ENCODE measurements around the gene GGN. TPM values are rescaled to one million over a fixed set of nuclear protein-coding genes. Genes with fewer than 3 reads are reported as not detected.

The GGN gene
- total RNA-seq, 1 donor from 2014 or later: 1.1 TPM

DNA sequence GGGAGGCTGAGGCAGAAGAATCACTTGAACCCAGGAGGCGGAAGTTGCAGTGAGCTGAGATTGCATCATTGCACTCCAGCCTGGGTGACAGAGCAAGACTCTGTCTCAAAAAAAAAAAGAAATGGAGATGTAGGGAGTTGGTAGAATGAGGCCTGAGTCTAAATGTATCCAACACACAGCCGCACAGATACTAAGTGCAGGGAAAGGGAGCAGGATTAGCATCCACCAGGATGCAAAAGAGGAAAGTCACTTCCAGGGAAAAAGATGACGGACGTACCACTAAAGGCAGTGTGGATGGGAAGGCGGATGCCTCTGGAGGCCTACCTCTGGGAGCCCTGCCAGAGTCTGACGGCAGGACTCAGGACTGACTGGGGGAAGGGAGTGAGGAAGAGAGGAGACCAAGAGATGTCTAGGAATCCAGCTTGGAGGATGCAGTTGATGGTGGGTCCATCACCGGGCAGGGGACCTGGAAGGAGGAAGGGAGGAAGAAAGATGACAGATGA lies 21.8 kb upstream of the GGN start:
- H3K36me3 Mint-ChIP-seq: no peaks in the 10 kb centered on the region
- H3K27me3 Mint-ChIP-seq: no peaks in the 10 kb centered on the region
- TF ChIP-seq, protein P1, sequence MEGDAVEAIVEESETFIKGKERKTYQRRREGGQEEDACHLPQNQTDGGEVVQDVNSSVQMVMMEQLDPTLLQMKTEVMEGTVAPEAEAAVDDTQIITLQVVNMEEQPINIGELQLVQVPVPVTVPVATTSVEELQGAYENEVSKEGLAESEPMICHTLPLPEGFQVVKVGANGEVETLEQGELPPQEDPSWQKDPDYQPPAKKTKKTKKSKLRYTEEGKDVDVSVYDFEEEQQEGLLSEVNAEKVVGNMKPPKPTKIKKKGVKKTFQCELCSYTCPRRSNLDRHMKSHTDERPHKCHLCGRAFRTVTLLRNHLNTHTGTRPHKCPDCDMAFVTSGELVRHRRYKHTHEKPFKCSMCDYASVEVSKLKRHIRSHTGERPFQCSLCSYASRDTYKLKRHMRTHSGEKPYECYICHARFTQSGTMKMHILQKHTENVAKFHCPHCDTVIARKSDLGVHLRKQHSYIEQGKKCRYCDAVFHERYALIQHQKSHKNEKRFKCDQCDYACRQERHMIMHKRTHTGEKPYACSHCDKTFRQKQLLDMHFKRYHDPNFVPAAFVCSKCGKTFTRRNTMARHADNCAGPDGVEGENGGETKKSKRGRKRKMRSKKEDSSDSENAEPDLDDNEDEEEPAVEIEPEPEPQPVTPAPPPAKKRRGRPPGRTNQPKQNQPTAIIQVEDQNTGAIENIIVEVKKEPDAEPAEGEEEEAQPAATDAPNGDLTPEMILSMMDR (conservative IDR thresholded peaks at IDR 0.05): no peak
- DNase-seq (ENCODE audit: extremely low spot score, unreplicated experiment): no peak
- no peak overlapping the region for H3K27ac Mint-ChIP-seq
- H3K9me3 Mint-ChIP-seq: no peaks in the 10 kb centered on the region
- no peaks in the 10 kb centered on the region for H3K4me1 Mint-ChIP-seq (ENCODE audit: unreplicated experiment)
- no peak overlapping the region for H3K4me3 Mint-ChIP-seq

GRCh38 chr19:38405276-38405675 lies 17.4 kb upstream of the GGN start:
- Mint-ChIP-seq H3K4me3 (peak overlapping the region; percentile 36), H3K27me3 (peaks cover 5% of the 10 kb centered on the region), H3K36me3 (no peaks in the 10 kb centered on the region), H3K9me3 (no peaks in the 10 kb centered on the region), H3K27ac (no peak overlapping the region), H3K4me1 (ENCODE audit: unreplicated experiment) (no peaks in the 10 kb centered on the region)
- TF ChIP-seq, protein P1 (conservative IDR thresholded peaks at IDR 0.05): no peak
- DNase-seq (ENCODE audit: extremely low spot score, unreplicated experiment): no peak

DNA sequence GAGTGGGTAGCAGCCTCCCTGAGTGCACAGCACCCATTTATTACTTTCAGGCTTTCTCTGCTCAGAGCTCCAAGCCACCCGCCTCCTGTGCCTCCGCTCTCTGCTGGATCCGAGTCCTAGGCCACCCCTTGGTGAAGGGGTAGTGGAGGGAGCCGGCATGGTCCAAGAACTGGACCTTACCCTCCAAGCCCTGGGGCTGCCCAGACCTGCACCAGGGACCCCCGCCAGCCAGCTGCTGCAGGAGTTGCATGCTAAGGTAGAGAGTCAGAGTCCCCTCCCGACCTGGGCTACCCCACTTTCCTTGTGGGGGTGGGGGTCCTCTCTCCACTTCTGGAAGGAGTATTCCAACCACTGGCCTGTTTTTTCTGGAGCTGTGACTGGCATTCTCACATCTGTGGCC lies 17.0 kb upstream of the GGN start:
- TF ChIP-seq, protein P1 (conservative IDR thresholded peaks at IDR 0.05): no peak
- Mint-ChIP-seq H3K27ac (no peak overlapping the region), H3K27me3 (peaks cover 8% of the 10 kb centered on the region), H3K9me3 (no peaks in the 10 kb centered on the region), H3K4me3 (peak overlapping the region; percentile 92), H3K36me3 (no peaks in the 10 kb centered on the region), H3K4me1 (ENCODE audit: unreplicated experiment) (no peaks in the 10 kb centered on the region)
- no peak for DNase-seq (ENCODE audit: extremely low spot score, unreplicated experiment)

DNA sequence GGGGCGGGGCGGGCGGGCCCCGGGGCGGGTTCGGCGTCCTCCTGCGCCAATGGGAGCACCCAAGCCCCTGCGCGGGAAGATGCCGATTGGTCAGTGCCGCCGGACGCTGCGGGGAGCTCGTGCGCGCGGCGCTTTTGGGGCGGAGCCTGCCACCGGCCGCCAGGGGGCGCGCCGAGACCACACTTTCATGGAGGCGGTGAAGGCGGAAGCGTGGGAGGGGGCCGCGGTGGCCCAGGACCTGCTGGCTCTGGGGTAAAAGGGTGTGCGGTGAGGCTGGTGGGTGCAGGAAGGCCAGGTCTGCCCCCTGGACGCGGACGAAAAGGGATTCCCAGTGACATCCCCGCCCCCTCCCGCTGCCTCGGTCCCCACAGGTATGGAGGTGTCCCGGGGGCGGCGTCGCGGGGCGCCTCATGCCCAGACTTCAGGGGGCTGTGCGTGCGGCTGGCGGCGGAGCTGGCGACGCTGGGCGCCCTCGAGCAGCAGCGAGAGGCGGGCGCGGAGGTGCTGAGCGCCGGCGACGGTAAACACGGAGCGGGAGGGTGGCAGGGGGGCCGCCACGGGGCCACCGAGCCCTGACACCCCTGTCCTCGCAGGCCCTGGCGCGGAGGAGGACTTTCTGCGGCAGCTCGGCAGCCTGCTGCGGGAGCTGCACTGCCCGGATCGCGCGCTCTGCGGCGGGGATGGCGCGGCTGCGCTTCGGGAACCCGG lies 15.3 kb upstream of the GGN start, which contains the start of gene FAM98C:
FAM98C (plus strand) TSS at position 127 of the 708 bp plus-strand sequence; CDS start at position 188, 61 bp downstream.
- TF ChIP-seq, protein P1 (conservative IDR thresholded peaks at IDR 0.05): peak; percentile 100
- Mint-ChIP-seq H3K9me3 (no peaks in the 10 kb centered on the region), H3K27me3 (peaks cover 12% of the 10 kb centered on the region), H3K4me3 (peak within 1 kb of the TSS; percentile 92), H3K4me1 (ENCODE audit: unreplicated experiment) (no peaks in the 10 kb centered on the region), H3K27ac (peak within 1 kb of the TSS; percentile 69), H3K36me3 (no peaks in the 10 kb centered on the region)
- DNase-seq (ENCODE audit: extremely low spot score, unreplicated experiment): peak; percentile 99

GRCh38 chr19:38402623-38402966 lies 14.8 kb upstream of the GGN start:
- Mint-ChIP-seq H3K9me3 (no peaks in the 10 kb centered on the region), H3K27ac (peak overlapping the region; percentile 69)
- TF ChIP-seq, protein P1 (conservative IDR thresholded peaks at IDR 0.05): no peak

More at GRCh38 chr19:38402623-38402966, 14.8 kb upstream of the GGN start:
- Mint-ChIP-seq H3K36me3 (no peaks in the 10 kb centered on the region), H3K4me3 (peak overlapping the region; percentile 92), H3K27me3 (peaks cover 12% of the 10 kb centered on the region), H3K4me1 (ENCODE audit: unreplicated experiment) (no peaks in the 10 kb centered on the region)
- no peak for DNase-seq (ENCODE audit: extremely low spot score, unreplicated experiment)
